Heart right ventricle (tissue), 16 donors: ENCODE data around the gene CSAG2. TPM values are rescaled to one million over a fixed set of nuclear protein-coding genes. Genes with fewer than 3 reads are reported as not detected.
"Not testable (repeated sequence)": the region's sequence is repeated elsewhere in the genome, so short reads cannot be mapped to it uniquely, and the experiment has no call there.

Experiments used
- ATAC-seq, 8 donors: fragments of 200-7000 bp; cut with Tn5 transposase; one replicate each; pipeline ENCODE4 v1.9.1; 2020; ENCODE audit warnings: mild to moderate bottlenecking in 8 of 8, moderate library complexity in 8 of 8, moderate number of reproducible peaks in 1 of 8
- DNase-seq, 2 donors: peaks; one replicate each; pipeline ENCODE4 v3.0.0-alpha.2; 2020
- H3K27ac ChIP-seq, 10 donors: fragments of 200-600 bp; sonication (generic) in 2 of 10; one replicate each; pipeline versions ENCODE4 v1.5.0 to v1.8.0; 2020 to 2022; ENCODE audit warnings: mild to moderate bottlenecking in 3 of 10
- H3K27me3 ChIP-seq, 7 donors: fragments of 200-600 bp; one replicate each; pipeline ENCODE4 v1.8.0; 2021 to 2022; ENCODE audit warnings: mild to moderate bottlenecking in 2 of 7
- H3K36me3 ChIP-seq, 9 donors: fragments of 200-600 bp; sonication (generic) in 1 of 9; one replicate each; pipeline versions ENCODE4 v1.5.0 to v1.8.0; 2020 to 2022; ENCODE audit warnings: mild to moderate bottlenecking in 2 of 9
- H3K4me1 ChIP-seq, 9 donors: fragments of 200-600 bp; sonication (generic) in 1 of 9; one replicate each; pipeline versions ENCODE4 v1.5.0 to v1.8.0; 2020 to 2022; ENCODE audit warnings: mild to moderate bottlenecking in 4 of 9
- H3K4me3 ChIP-seq, 10 donors: fragments of 200-600 bp; sonication (generic) in 2 of 10; one replicate each; pipeline versions ENCODE4 v1.5.0 to v1.8.0; 2020 to 2022; ENCODE audit warnings: mild to moderate bottlenecking in 7 of 10, moderate library complexity in 2 of 10
- H3K9me3 ChIP-seq, 11 donors: fragments of 200-600 bp in 10 of 11; sonication (generic) in 2 of 11; one replicate each; pipeline versions ENCODE4 v1.5.0 to v1.8.0; 2013 to 2022; ENCODE audit warnings: mild to moderate bottlenecking in 2 of 11, control low read depth in 1 of 11, moderate library complexity in 1 of 11
- WGBS, 2 donors: extraction: QIAGEN DNeasy Blood & Tissue Kit; methylation state at CpG; one replicate each; pipeline ENCODE4 v1.1.7; 2013; ENCODE audit warnings: inconsistent platforms in 1 of 2; 5-methylcytosine and 5-hydroxymethylcytosine counted together
- intact Hi-C, 10 donors: fragments of 100-400 bp; cut with DNase I; formaldehyde crosslinking; loops; one replicate each; pipeline versions ENCODE4 v1.11.1 to v1.14.2; 2022
- polyA plus RNA-seq, 2 donors: library from polyadenylated mRNA; stranded (reverse); fragments of 200-250 nt; gene quantifications; one replicate each; pipeline ENCODE4 v1.2.3, GENCODE V29; 2013
- total RNA-seq, 10 donors: library from RNA; stranded (reverse); fragmentation: NEBNext Ultra II Directional in 3 of 10; extraction: Animal tissue kit (Norgen Biotek cat#: 25700) in 3 of 10; gene quantifications; one replicate each; pipeline versions ENCODE4 v1.2.1 to v1.2.4, GENCODE V29; 2021 to 2023
- TF ChIP-seq, protein P1 (sequence below), 9 donors: fragments of 200-600 bp; sonication (generic) in 2 of 9; IDR thresholded peaks; one replicate each; pipeline versions ENCODE4 v1.5.0 to v1.8.0; 2021 to 2022; ENCODE audit warnings: antibody characterized with exemption in 9 of 9, mild to moderate bottlenecking in 5 of 9, moderate library complexity in 1 of 9
- donor health status: Arrhythmogenic right ventricular cardiomyopathy.
- donor health status: ischemic (EF 13 %, LVEDD 7.1; RV severe dilation, severe dysfunction).
- donor health status: healthy with polysubstance abuse.
- donor health status: DM: no; HTN: yes; CAD: no.
- donor health status: DM: no; HTN: no; CAD: no.
- donor health status: ischemic (EF 25% LVEDD 6.9; RV normal size, moderate dysfunction).
- donor health status: ischemic (EF 25% LVEDD 5.7; RV mildly dilated, moderate dysfunction).
- donor health status: healthy.
- donor health status: DM: yes; HTN: yes; CAD: no.
- donor health status: Ischemic cardiomyopathy.
- donor health status: ischemic (EF 35%, LVEDD 5.7; RV mildly dilated, moderate dysfunction).
- donor health status: nonischemic (EF 11% LVEDD 7.7; RV severe dilation, severe dysfunction).
- donor health status: DM: yes; HTN: yes; CAD: no.
- donor health status: PGD.
- donor health status: ischemic (EF 29% LVEDD 5.4; RV normal size, mild dysfunction).
- donor health status: nonischemic (EF 23%, LVEDD 6.1; RV moderate dilation, normal function).

Gene CSAG2
- total and polyA plus RNA-seq, 12 donors, result not detected

DNA sequence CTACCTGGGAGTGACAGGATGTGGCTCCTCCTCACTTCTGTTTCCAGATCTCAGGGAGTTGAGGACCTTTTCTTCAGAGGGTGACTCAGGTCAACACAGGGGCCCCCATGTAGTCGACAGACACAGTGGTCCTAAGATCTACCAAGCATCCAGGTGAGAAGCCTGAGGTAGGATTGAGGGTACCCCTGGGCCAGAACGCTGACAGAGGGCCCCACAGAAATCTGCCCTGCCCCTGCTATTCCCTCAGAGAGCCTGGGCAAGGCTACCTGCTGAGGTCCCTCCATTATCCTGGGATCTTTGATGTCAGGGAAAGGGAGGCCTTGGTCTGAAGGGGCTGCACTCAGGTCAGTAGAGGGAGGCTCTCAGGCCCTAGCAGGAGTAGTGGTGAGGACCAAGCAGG is 26.0 kb upstream of the CSAG2 start:
- TF ChIP-seq, protein P1, sequence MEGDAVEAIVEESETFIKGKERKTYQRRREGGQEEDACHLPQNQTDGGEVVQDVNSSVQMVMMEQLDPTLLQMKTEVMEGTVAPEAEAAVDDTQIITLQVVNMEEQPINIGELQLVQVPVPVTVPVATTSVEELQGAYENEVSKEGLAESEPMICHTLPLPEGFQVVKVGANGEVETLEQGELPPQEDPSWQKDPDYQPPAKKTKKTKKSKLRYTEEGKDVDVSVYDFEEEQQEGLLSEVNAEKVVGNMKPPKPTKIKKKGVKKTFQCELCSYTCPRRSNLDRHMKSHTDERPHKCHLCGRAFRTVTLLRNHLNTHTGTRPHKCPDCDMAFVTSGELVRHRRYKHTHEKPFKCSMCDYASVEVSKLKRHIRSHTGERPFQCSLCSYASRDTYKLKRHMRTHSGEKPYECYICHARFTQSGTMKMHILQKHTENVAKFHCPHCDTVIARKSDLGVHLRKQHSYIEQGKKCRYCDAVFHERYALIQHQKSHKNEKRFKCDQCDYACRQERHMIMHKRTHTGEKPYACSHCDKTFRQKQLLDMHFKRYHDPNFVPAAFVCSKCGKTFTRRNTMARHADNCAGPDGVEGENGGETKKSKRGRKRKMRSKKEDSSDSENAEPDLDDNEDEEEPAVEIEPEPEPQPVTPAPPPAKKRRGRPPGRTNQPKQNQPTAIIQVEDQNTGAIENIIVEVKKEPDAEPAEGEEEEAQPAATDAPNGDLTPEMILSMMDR (IDR thresholded peaks at IDR 0.05), result no peak
- Histone ChIP-seq H3K27me3 (no peaks in the 10 kb centered on the region), H3K4me1 (no peaks in the 10 kb centered on the region), H3K36me3 (no peaks in the 10 kb centered on the region), H3K9me3 (no peaks in the 10 kb centered on the region), H3K27ac (no peak overlapping the region), H3K4me3 (no peak overlapping the region)
- intact Hi-C loops, result loop anchor here in 1 of 10 donors (10.0 kb wide), 1 partner anchor 1540 kb away; no protein-coding TSS in a partner anchor
- 73 to 75% methylated on average over 2 of the region's 2 CpGs for WGBS, 2 donors
- no peak for DNase-seq
- no peak for ATAC-seq

DNA sequence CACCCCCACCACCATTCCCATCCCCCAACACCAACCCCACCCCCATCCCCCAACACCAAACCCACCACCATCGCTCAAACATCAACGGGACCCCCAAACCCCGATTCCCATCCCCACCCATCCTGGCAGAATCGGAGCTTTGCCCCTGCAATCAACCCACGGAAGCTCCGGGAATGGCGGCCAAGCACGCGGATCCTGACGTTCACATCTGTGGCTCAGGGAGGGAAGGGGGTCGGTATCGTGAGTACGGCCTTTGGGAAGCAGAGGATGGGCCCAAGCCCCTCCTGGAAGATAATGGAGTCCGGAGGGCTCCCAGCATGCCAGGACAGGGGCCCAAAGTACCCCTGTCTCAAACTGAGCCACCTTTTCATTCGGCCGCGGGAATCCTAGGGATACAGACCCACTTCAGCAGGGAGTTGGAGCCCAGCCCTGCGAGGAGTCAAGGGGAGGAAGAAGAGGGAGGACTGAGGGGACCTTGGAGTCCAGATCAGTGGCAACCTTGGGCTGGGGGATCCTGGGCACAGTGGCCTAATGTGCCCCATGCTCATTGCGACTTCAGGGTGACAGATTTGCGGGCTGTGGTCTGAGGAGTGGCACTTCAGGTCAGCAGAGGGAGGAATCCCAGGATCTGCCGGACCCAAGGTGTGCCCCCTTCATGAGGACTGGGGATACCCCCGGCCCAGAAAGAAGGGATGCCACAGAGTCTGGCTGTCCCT is 25.2 kb upstream of the CSAG2 start:
- not testable (repeated sequence) for H3K36me3 ChIP-seq, H3K4me3 ChIP-seq, H3K9me3 ChIP-seq, H3K27ac ChIP-seq, DNase-seq, ATAC-seq, H3K27me3 ChIP-seq, H3K4me1 ChIP-seq
- intact Hi-C loops, result loop anchor here in 1 of 10 donors (10.0 kb wide), 1 partner anchor 1540 kb away; no protein-coding TSS in a partner anchor
- 92 to 93% methylated on average over 16 to 22 of the region's 22 CpGs for WGBS, 2 donors

DNA sequence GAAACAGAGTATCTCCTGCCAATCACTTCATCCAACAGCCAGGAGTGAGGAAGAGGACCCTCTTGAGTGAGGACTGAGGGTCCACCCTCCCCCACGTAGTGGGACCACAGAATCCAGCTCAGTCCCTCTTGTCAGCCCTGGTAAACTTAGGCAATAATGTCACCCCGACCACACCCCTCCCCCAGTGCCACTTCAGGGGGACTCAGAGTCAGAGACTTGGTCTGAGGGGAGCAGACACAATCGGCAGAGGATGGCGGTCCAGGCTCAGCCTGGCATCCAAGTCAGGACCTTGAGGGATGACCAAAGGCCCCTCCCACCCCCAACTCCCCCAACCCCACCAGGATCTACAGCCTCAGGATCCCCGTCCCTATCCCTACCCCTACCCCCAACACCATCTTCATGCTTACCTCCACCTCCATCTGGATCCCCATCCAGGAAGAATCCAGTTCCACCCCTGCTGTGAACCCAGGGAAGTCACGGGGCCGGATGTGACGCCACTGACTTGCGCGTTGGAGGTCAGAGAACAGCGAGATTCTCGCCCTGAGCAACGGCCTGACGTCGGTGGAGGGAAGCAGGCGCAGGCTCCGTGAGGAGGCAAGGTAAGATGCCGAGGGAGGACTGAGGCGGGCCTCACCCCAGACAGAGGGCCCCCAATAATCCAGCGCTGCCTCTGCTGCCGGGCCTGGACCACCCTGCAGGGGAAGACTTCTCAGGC is 24.3 kb upstream of the CSAG2 start, which contains the start of the genes CSAG1 and MAGEA12:
CSAG1 (minus strand) TSS at position 461 of the 715 bp plus-strand sequence. CDS start 1,261 bp downstream, outside the sequence.
MAGEA12 (plus strand) TSS at position 497 of the 715 bp plus-strand sequence. CDS start 2,405 bp downstream, outside the sequence.
- no peak within 1 kb of the TSS for H3K4me3 ChIP-seq
- no peaks in the 10 kb centered on the region for H3K9me3 ChIP-seq
- no peak for DNase-seq
- no peak within 1 kb of the TSS for H3K27ac ChIP-seq
- no peak for ATAC-seq
- WGBS, 2 donors, result 87 to 94% methylated on average over 17 to 18 of the region's 21 CpGs
- intact Hi-C loops, result loop anchor here in 1 of 10 donors (10.0 kb wide), 1 partner anchor 1539 kb away; no protein-coding TSS in a partner anchor
- H3K36me3 ChIP-seq, result no peaks in the 10 kb centered on the region
- TF ChIP-seq, protein P1 (IDR thresholded peaks at IDR 0.05), result no peak
- no peaks in the 10 kb centered on the region for H3K27me3 ChIP-seq
- no peaks in the 10 kb centered on the region for H3K4me1 ChIP-seq

DNA sequence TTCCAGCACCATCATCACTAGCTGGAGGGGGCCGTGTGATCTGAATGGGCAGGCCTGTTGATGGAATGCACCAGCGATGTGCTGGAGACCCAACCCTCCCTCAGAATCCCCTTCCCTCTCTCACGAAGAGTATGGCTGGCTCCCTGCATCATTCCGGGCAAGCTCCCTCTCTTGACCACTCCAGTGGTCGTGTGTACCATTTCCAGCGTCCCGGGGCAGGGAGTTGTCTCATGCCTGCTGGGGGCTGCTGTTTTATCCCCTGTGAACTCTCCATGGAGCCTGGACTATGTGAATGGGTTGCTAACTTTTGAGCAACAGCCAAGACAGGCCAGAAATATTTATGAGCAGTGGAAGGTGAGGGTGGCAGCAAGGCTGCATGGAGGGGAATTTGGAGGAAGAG is 16.3 kb upstream of the CSAG2 start:
- no peak overlapping the region for H3K4me3 ChIP-seq
- intact Hi-C loops, result no loop called here
- H3K36me3 ChIP-seq, result no peaks in the 10 kb centered on the region
- 65 to 66% methylated on average over 7 of the region's 7 CpGs for WGBS, 2 donors
- no peaks in the 10 kb centered on the region for H3K27me3 ChIP-seq
- ATAC-seq (no peak), DNase-seq (no peak)
- no peaks in the 10 kb centered on the region for H3K9me3 ChIP-seq
- TF ChIP-seq, protein P1 (IDR thresholded peaks at IDR 0.05), result no peak
- no peak overlapping the region for H3K27ac ChIP-seq
- no peaks in the 10 kb centered on the region for H3K4me1 ChIP-seq

DNA sequence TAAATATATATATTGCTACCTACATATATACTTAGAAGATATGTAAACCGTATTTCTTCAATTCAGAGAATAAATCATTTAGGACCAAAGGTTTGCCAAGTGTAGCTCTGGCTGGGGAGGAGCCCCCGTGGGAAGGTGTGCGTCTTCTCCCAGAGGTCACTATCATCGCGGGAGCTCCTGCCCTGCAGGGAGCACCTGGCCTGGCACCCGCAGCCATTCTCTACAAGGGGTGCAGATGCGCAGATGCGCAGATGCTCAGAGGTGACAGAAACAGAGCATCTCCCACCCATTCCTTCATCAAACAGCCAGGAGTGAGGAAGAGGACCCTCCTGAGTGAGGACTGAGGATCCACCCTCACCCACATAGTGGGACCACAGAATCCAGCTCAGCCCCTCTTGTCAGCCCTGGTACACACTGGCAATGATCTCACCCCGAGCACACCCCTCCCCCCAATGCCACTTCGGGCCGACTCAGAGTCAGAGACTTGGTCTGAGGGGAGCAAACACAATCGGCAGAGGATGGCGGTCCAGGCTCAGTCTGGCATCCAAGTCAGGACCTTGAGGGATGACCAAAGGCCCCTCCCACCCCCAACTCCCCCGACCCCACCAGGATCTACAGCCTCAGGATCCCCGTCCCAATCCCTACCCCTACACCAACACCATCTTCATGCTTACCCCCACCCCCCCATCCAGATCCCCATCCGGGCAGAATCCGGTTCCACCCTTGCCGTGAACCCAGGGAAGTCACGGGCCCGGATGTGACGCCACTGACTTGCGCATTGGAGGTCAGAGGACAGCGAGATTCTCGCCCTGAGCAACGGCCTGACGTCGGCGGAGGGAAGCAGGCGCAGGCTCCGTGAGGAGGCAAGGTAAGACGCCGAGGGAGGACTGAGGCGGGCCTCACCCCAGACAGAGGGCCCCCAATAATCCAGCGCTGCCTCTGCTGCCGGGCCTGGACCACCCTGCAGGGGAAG is 5.0 kb upstream of the CSAG2 start, which contains the start of gene MAGEA2B:
MAGEA2B (plus strand) TSS at position 814 of the 973 bp plus-strand sequence. CDS start 2,479 bp downstream, outside the sequence.
- H3K4me1 ChIP-seq, H3K27ac ChIP-seq, H3K9me3 ChIP-seq, DNase-seq, H3K27me3 ChIP-seq, ATAC-seq, H3K4me3 ChIP-seq, H3K36me3 ChIP-seq, intact Hi-C loops: not testable (repeated sequence)
- WGBS, 2 donors, result no CpG with 5 or more reads among the region's 35 CpGs

DNA sequence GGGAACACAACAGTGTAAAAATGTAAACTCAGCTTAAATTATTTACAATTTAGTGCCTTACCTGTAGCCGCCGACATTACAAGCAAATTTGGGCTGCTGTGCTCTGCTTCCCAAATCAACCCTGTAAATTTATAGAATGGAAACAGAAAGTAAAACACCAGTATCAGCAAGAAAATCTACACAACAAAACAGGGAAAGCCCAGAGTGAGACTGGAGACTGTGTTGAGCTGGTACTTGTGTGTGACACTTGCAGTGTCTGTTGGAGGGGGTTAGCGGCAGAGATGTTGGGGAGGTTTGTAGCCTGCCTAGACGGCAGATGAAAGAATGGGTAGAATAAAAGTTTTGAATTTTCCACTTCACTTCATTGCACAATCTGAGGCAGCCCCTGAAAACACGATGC is 4.1 kb upstream of the CSAG2 start:
- H3K27ac ChIP-seq, H3K36me3 ChIP-seq: not testable (repeated sequence)

DNA sequence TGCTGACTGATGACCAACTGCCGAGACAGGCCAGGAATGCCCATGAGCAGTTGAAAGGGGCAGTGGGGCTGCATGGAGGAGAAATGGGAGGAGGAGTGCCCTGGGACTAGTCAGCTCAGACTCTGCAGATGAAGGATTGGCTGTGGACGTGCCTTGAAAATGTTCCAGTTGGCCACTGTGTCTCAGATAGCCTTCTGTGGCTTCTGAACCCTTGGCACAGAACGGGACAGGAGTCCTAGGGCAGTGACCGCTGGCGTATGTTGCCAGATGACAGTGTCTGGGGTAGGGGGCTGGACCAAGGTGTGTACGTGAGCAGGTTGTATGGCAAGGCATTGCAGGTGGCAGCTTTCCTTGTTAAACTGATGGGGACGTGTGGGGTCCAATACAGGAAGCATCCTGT is 2.6 kb downstream of the CSAG2 start:
- peak in 3 of 8 donors; percentile 30 to 58 (median 39) for ATAC-seq
- H3K27me3 ChIP-seq, H3K27ac ChIP-seq, intact Hi-C loops, H3K4me3 ChIP-seq, H3K36me3 ChIP-seq, H3K4me1 ChIP-seq, H3K9me3 ChIP-seq, DNase-seq: not testable (repeated sequence)
- 83 to 100% methylated on average over 1 to 3 of the region's 7 CpGs for WGBS, 2 donors

More for the DNA sequence above, 4.1 kb upstream of the CSAG2 start:
- ATAC-seq, intact Hi-C loops, H3K4me3 ChIP-seq, H3K4me1 ChIP-seq, DNase-seq, H3K9me3 ChIP-seq, H3K27me3 ChIP-seq: not testable (repeated sequence)
- no CpG with 5 or more reads among the region's 5 CpGs for WGBS, 2 donors
